Activated B cell treated with CpG ODN at 0.5 μM for 24 hours (primary cell): Measurements from ENCODE around the gene GH2. TPM values are rescaled to one million over a fixed set of nuclear protein-coding genes. Genes with fewer than 3 reads are reported as not detected.
A peak's percentile ranks its signal among the peaks of the same experiment; 100 is the strongest.

Experiments
- ATAC-seq: fragments of 200-7000 bp; cut with Tn5 transposase; one replicate; pipeline ENCODE4 v1.10.0; 2021; ENCODE audit warnings: low read depth, mild to moderate bottlenecking, moderate library complexity
- CTCF ChIA-PET: fragments of 350-600 bp; sonication (Branson Sonifier 250); formaldehyde crosslinking; loops from one replicate; lab custom pipeline; 2021; ENCODE audit warnings: antibody characterized with exemption; lab: Charles Lee
- POLR2A ChIA-PET: fragments of 350-600 bp; sonication (Branson Sonifier 250); formaldehyde crosslinking; loops from one replicate; lab custom pipeline; 2021; ENCODE audit warnings: antibody characterized with exemption; lab: Charles Lee
- DNase-seq: peaks from one replicate; pipeline ENCODE4 v3.0.0; 2022
- H3K27ac Mint-ChIP-seq: one replicate; pipeline ENCODE4 v1.8.0; 2020; ENCODE audit warnings: mixed read lengths
- H3K27me3 Mint-ChIP-seq: one replicate; pipeline ENCODE4 v1.8.0; 2021; ENCODE audit warnings: mixed read lengths
- H3K36me3 Mint-ChIP-seq: one replicate; pipeline ENCODE4 v1.8.0; 2021; ENCODE audit warnings: low read depth, mixed read lengths
- H3K4me1 Mint-ChIP-seq: one replicate; pipeline ENCODE4 v1.8.0; 2021; ENCODE audit warnings: mixed read lengths
- H3K4me3 Mint-ChIP-seq: one replicate; pipeline ENCODE4 v1.8.0; 2020; ENCODE audit warnings: mild to moderate bottlenecking, mixed read lengths
- H3K9me3 Mint-ChIP-seq: one replicate; pipeline ENCODE4 v1.8.0; 2020; ENCODE audit warnings: mixed read lengths
- CTCF ChIP-seq: fragments of 200-600 bp; IDR thresholded peaks from one replicate; pipeline ENCODE4 v1.8.0; 2022; ENCODE audit warnings: antibody characterized with exemption, mild to moderate bottlenecking
- intact Hi-C: fragments of 100-400 bp; cut with micrococcal nuclease; formaldehyde crosslinking; loops from one replicate; pipeline ENCODE4 v1.15.1; 2024
- total RNA-seq: library from RNA; stranded (reverse); gene quantifications from 2 replicates; pipeline ENCODE4 v1.2.3, GENCODE V29; 2022

Gene GH2
- total RNA-seq, 1 donor from 2014 or later = not detected

GRCh38 chr17:63854709-63855108 lies 27.0 kb downstream of the GH2 start:
- Mint-ChIP-seq H3K9me3 (no peaks in the 10 kb centered on the region), H3K4me1 (no peaks in the 10 kb centered on the region), H3K27me3 (no peaks in the 10 kb centered on the region), H3K36me3 (no peaks in the 10 kb centered on the region), H3K4me3 (no peak overlapping the region), H3K27ac (no peak overlapping the region)
- intact Hi-C loops = no loop called here
- no peak for ATAC-seq
- no peak for DNase-seq
- no peak for TF ChIP-seq CTCF
- CTCF ChIA-PET = no interaction called here
- POLR2A ChIA-PET = no interaction called here

- POLR2A ChIA-PET = no interaction called here
These were observed 28.5 kb downstream of the GH2 start for GRCh38 chr17:63853260-63853659.

GRCh38 chr17:63850401-63850800 lies 31.3 kb downstream of the GH2 start:
- no peak for TF ChIP-seq CTCF
- POLR2A ChIA-PET = no interaction called here

More at GRCh38 chr17:63853260-63853659, 28.5 kb downstream of the GH2 start:
- ATAC-seq = no peak
- Mint-ChIP-seq H3K4me1 (peaks cover 8% of the 10 kb centered on the region), H3K4me3 (no peak overlapping the region), H3K27ac (no peak overlapping the region), H3K36me3 (no peaks in the 10 kb centered on the region), H3K9me3 (no peaks in the 10 kb centered on the region), H3K27me3 (no peaks in the 10 kb centered on the region)
- intact Hi-C loops = no loop called here
- TF ChIP-seq CTCF = no peak
- CTCF ChIA-PET = no interaction called here
- DNase-seq = no peak

GRCh38 chr17:63848834-63849689 lies 32.7 kb downstream of the GH2 start:
- H3K4me1 Mint-ChIP-seq = peaks cover 21% of the 10 kb centered on the region
- CTCF ChIA-PET = interaction anchor here (0.6 to 2.0 kb wide), 10 partner anchors 10 to 284 kb away, joined by 3 to 10 read pairs (median 4); partner anchors contain the start of gene PSMC5
- POLR2A ChIA-PET = interaction anchor here (0.5 to 2.5 kb wide), 15 partner anchors 16 to 658 kb away, joined by 3 to 13 read pairs (median 4); partner anchors contain the start of genes CCDC47, CEP95, DDX42 and ERN1
- intact Hi-C loops = loop anchor here (10.0 kb wide), 1 partner anchor 546 kb away; the partner anchor contains the start of gene PECAM1
- H3K36me3 Mint-ChIP-seq = no peaks in the 10 kb centered on the region
- no peaks in the 10 kb centered on the region for H3K9me3 Mint-ChIP-seq
- ATAC-seq = peak; percentile 98
- peak; percentile 92 for DNase-seq
- peak overlapping the region; percentile 82 for H3K4me3 Mint-ChIP-seq
- H3K27me3 Mint-ChIP-seq = no peaks in the 10 kb centered on the region
- H3K27ac Mint-ChIP-seq = peak overlapping the region; percentile 89
- TF ChIP-seq CTCF = no peak

More at GRCh38 chr17:63850401-63850800, 31.3 kb downstream of the GH2 start:
- H3K36me3 Mint-ChIP-seq = no peaks in the 10 kb centered on the region
- CTCF ChIA-PET = no interaction called here
- H3K27ac Mint-ChIP-seq = no peak overlapping the region
- ATAC-seq (no peak), DNase-seq (no peak)
- H3K9me3 Mint-ChIP-seq = no peaks in the 10 kb centered on the region
- no peak overlapping the region for H3K4me3 Mint-ChIP-seq
- H3K4me1 Mint-ChIP-seq = peaks cover 18% of the 10 kb centered on the region
- intact Hi-C loops = no loop called here
- H3K27me3 Mint-ChIP-seq = no peaks in the 10 kb centered on the region
